ENCODE measurements around the gene BMP10.

BMP10 gene

DNA sequence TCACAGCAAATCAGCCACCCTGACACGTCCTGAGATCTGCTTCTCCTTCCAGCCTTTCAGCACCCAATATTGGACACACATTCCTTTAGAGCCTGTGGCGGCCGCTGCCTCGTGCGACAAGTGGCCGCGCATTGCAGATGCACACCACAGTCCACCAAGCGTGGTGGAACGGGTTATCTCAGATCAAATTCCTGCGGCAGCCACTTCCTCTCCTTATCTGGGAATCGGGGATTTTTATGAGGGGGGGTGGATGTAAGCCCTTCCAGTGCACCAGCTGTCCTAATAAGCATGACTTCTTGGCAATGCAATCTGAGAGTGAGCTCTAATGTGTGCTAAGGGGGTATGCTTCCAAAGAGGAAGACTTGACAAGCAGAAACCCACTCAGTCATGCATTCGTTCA, 18.3 kb upstream of the BMP10 start:
- DNase-seq = no peak

DNA sequence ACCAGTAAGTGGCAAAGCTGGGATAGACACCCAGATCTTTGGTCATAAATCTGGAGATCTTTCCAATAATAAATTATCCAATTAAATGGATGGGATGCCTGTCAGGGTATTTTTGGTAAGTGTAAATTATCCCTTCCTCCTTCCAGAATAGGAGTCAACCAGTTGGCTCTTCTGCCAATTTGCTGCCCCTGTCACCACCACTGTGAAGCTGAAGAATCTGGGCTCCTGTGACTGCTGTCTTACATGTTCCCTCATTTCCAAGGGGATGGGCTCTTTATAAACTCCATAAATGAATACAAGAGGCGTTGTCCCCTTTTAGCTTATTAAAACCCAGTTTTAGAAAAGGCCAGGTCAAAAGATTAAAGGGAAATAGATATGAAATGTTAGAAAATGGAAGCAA, 17.8 kb upstream of the BMP10 start:
- no peak for DNase-seq

DNA sequence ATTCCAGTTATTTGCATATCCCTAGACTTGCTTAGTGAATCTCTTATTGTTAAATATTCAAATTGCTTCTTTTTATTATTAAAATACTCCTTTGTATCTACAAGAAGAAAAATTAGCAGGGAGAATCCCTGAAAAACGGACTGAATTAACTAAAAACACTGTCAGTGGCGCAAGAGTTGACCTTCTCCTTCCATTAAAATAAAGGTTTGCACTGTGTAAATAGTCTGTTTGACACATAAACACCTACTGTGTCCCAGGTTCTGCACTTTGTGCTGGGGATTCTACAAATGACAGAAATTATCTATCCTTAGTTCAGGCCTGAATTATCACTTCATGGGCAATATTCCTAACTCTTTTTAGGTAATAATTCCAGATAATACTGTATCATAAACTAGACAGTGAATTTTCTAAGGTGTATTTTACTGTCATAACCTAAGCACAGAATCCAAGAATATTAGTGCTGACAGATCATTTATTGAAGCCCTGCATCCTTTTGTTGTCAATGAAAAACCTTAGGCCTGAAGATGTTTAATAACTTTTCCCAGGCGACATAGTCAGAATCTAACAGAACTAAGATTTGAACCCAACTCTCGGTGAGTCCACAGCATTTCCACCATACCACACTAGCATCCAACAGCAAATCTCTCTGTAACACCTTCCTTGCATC, 17.0 kb upstream of the BMP10 start:
- DNase-seq = no peak

DNA sequence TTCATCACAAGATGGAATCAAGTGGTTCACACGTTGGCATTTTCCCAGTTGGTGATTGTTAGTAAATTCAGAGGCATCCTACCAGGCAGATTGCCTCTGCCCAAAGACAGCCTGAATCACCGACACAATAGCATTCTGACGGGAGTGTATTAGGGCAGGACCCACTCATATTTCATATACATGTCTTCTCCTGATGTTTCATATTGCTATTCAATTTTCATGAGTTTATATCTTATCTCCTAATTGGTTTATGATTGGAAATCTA, 14.5 kb upstream of the BMP10 start:
- no peak for DNase-seq

DNA sequence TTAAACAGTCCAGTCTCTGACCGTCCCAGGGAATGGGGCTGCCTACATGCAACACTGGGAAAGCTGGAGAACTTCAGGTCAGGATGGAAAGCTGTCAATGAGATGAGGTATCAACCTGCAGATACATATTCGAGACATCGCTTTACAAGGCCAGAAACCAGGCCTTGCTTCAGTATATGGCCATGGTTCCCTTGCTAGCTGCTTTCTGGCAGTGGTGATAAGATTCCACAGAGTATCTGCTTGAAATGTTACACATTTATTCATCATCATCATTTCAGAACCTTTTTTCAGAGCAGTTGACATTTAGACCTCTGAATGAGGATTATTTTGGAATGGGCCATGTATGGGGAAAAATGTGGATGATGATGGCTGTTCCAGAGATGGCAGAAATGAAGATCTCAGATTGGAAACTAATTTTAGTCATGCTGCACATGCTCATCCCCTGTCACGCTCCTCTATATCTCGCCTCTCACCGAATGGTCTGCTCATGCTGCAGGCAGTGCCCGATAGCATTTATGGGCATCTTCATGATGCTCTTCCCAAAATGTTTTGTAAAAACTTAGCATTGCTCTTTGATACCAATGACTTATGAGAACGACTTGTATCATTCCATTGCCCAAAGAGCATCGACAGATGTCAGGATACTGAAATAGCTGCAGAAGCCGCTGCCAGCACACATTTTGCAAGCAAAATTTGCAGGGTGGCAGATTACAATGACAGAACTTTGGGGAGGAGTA, 14.0 kb upstream of the BMP10 start:
- DNase-seq = no peak

DNA sequence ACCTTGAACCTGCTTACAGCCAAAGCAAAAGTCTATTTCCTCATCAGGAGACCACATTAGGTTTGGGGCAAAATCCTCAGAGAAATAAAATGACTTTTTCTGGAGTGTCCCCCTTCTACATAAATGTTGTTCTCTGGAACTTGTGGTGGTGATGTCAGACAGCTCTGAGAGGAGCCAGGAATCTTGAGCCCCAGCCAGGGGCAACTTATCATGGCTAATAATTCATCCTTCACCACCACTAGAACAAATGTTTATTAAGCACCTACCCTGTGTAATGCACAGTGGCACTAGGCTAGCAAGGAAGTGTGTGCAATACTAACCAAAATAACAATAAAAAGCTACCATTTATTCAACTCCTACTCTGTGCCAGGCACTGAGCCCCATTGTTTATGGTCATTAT, 9.0 kb upstream of the BMP10 start:
- no peak for DNase-seq

DNA sequence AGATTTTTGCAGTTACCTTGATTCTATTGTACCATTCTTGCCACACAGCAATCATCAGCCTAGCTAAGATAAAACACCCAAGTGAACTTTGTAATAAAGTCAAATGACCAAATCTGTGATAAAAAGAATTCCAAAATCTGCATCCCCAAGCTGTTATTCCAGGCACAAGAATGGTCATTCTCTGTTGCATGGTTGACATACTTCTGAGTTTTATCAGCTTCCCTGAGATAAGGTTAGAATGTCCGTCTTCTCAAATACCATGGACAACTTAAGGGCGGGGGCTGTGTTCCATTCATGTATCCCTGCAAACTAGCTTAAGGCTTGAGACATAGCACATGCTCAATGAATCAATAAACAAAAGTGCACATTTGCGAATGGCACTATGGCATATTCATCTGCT, 8.1 kb upstream of the BMP10 start:
- DNase-seq = no peak

DNA sequence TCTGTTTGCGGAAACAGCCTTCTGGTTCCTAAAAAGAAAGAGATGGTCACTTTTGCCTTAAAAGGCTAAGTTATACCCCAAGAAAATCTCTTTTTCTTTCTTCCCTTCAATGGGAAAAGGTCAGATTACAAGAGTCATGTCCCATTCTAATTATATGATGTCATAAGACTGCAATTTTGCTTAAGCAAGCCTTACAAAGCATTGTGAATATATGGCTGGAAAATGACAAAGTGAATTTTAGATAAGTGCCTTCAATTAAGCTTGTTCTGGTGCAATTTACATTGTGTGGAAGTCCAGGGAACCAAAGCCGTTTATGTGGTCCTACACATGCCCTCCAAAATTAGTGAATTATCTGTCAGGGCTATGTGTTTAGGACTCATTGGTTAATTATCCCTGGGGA, 7.6 kb upstream of the BMP10 start:
- DNase-seq = no peak

DNA sequence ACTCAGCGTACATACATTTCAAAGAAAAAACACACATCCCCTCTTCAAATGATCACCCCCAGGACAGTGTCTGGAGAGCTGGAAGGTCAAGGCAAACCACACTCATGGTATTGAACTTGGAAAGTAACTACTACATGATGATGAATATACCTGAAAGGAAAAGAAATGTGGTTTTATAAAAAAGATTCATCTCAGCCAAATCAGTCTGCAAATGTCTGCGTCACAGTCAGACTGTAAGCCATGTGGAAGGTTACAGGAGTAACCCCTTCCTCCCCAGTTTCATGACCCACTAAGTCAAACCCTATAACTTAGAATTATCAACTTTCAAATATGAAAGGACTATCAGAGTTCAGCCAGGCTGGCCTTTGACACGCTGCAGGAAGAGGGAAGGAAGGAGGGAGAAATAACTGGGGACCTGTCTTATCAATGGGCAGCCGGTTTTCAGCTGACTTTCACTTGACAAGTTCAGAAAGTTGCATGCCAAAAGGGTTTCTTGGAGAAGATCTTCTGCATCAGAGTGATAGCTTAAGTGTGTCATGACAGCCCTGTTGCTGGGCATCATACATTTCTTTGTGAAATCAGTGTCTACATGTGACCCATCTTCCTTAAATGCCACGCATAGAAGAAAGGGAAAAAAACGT, 7.0 kb upstream of the BMP10 start:
- DNase-seq = no peak

DNA sequence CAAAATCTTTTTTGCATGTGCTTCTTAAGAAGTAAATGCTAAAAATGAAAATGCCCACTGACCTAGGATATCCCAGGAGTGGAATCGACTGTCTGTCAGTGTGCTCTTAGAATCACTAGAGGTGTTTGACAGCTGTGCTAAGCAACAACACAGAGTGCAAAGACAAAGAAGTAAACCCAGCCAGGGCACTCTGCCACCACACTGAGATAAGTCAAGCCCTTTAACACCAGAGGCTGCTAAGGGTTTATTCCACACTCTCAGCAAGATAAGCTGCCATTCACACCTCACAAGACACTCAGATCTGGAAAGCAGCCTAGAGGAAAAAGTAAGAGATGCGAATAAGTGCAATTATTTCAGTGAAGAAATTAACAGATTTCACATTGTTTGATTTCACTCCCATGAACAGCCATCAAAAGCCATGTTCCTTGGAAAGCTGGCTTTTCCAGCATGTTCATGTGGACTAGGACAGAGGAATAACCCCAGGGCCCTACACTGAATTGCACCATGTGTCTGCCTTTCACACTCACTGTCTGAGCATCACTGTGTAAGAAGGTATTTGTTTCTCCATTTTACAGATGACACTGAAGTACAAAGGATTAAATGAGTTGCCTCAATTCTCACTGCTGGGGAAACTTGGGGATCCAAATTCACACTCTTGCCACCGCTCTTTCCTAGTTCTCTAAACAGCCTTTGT, 6.0 kb upstream of the BMP10 start:
- DNase-seq = no peak

DNA sequence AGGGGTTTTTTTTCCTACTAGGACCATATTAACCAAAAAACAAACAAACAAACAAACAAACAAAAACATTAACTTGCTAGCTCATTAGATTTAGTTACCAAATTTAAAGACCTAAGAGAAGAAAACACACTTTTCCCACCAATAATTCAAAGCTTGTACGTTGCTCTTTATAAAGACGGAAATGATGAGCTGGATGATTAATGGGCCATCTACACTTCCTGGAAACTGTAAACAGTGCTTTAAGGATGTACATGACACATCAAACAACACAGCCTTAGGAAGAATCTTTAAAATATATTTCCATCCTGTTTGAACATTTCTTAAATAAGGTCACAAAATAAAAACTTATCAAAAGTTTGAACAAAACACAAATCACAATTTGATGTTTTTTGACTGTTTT, 982 bp downstream of the BMP10 start:
- DNase-seq = no peak

DNA sequence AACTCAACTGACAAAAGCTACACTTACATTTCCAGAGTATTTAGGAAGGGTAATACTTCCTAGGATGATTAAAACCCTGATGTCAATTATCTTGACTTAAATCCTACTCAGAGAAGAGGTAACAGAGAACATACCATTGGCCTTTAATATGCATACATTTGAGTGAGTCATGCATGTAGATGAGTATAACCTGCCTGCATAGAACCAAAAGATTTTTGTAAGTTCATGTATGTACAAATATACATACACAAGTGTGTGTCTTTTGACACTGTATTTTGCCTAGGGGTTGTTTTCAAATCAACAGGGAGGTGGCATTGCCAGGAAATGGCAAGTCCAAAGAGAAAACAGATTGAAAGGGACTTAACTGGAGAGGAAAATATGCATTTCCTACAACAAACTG, 6.1 kb downstream of the BMP10 start:
- no peak for DNase-seq

DNA sequence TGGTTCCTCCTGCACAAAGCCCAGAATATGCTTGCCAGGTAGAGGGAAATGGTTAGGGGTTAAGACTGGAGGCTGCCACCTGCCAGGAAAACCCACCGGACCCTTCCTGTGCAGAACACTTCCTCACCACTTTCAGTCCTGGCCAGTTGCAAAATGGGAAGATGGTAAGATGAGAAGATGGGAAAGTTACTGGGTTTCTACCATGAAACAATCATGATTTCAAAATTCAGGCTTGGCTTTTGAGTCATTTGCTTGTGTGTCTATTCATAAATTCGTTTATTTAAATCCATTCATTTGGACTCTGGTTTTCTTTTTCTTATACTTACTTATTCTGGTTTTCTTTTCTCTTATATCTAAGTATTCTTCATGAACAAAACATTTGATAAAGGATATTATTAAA, 7.2 kb downstream of the BMP10 start:
- no peak for DNase-seq

DNA sequence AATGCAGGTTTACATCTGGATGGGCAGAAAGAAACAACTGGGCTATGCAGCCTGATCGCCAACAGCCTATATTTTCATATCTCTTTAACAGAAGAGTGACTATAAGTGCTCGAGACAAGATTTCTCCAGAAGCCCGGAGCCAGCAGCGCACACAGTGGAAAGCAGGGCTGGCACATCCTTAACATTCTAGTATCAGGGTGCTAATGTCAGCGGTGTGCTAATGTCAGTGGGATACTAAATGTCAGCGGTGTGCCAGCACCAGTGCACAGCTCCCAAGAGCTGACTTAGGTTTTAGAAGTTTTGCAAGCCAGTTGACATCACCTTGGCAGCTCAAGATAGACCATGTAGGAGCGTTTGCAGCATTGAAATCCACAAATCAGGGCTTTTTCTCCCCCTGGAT, 8.3 kb downstream of the BMP10 start:
- no peak for DNase-seq

DNA sequence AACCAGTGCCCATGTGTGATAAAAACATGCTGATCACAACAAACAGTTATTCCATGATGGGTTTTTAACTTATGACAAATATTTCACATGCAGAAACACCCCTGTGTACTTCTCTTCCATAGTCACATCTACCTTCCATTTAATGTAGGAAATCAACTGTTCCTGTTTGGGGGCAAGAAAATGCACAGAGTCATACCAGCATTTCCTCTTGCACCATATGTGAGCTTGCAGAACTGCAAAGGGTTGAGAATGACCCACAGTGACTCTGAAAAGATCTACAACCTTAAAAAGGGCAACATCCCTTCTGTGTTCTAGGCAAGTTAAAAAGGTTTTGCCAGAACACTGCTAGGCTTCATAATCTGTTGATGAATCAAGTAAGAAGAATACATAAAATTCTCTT, 9.9 kb downstream of the BMP10 start:
- no peak for DNase-seq

DNA sequence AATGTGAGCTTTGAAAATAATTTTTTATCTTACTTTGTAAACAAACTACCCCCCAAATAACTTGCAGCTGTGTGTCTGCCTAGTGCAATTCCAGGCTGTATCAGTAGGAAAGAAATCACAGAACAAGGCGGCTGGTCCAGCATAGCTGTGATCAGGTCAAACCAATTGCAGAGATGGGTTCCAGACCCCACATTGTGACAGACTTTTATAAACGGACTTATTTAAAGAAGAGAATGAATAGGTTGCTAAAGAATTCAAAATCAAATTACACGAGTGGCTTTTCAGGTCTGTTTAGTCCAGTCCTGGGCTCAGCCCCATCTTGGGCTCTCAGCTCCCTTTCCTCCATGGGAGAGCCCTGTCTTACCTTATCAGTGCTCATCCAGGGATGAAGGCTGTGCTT, 11.1 kb downstream of the BMP10 start:
- DNase-seq = no peak

DNA sequence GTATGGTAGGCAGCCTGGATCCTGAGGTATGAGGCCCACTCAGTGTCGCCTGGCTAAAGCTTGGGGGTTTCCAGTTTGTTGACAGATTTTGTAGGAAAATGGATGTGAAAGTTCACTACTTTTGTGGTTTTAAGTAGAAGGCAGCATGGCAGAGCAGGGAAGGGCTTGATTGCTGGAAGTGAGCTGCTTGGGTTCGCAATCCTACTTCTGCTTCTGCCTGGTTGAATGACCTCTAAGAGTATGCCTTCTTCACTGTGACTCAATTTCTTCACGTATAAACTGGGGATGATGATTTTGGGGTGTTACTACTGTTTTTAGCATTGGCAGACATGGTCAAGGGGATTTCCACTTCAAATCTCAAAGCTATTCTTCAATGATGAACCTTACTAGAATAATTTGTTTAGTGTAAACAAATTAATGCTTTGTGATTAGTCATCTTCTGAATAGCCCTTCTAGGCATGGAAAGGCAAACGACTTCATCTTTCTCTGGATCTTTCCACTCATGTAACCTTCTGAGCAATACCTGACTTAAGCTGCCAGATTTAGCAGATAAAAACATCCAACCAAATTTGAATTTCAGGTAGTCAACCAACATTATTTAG, 13.2 kb downstream of the BMP10 start:
- no peak for DNase-seq

DNA sequence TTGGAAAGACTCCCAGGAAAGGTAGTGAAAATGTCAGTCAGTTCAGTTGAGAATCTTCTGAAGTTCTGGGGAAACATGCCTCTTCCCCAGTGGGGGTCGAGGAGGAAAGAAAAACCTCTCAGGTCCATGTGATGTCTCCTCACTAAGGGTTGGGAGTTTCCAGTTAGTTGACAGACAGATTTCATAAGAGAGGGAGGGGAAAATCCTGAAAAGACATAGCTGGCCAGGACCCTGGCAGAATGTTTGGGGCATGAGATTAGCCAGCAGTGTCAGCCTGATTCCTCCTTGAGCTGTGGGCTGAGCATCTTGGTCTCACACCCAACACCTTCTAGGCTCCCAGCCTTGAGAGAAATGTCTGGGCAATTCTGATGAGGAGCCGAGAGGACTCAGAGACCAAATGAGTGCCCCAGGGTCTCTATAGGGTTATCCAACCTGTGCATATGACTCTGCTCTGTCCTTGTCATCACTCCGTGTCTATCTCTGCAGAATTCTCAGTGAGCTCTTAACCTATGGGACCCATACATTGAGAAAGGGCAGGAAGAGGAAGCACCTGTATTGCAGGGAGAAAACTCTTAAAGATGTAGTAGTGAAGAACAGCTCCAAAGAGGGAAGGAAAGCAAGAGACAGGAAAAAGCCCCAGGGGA, 13.9 kb downstream of the BMP10 start:
- no peak for DNase-seq

DNA sequence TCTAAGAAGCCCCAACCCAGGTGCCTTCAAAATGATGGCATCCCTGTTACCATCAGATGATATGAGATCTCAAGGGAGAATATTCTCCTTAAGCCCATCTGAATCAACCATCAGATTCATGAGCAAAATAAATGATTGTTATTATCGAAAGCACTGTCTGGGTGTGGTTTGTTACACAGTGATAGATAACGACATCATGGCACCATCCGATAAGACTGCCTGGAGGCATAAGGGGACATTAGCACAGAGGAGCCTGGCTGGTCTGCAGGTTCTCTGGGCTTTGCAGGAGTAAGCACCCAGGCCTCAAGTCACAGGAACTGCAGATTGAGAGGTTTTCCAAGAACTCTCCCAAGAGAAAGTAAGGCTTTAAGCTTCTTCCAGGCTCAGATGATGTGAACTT, 15.6 kb downstream of the BMP10 start:
- DNase-seq = no peak

DNA sequence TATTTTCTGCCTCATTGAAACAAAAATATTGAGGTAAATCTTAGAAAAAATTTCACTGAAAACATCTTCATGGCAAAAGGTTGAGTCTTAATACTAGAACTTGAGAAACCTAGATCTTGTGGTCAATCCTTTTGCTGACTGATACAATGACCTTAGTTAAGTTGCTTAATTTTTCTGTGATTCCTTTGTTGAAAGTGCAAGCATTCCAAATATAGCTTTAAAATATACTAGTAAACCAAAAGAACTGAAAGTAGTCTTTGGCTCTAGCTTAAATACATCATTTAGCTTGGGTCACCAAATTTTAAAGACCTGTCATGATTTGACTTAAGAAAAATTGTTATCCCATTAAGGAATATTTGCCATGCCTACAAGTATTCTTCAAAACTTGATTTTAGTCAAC, 16.7 kb downstream of the BMP10 start:
- no peak for DNase-seq

DNA sequence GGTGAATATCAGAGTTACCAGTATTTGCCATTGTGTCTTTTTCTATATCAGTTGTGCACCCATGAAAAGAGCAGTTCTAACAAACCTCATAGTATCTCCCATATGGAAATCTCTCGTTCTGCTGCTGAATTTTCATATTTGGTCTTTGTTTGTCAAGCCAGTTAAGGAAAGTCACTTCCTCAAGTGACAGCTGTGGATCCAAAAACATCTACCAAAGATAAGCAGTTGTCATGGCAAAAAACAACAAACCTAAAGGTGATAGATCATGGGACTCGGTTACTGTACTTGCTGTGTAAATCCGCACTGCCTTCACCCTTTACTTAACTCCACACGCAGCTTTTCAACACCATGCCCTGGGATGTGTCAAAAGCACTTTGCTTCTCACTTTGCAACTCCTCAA, 17.3 kb downstream of the BMP10 start:
- no peak for DNase-seq

DNA sequence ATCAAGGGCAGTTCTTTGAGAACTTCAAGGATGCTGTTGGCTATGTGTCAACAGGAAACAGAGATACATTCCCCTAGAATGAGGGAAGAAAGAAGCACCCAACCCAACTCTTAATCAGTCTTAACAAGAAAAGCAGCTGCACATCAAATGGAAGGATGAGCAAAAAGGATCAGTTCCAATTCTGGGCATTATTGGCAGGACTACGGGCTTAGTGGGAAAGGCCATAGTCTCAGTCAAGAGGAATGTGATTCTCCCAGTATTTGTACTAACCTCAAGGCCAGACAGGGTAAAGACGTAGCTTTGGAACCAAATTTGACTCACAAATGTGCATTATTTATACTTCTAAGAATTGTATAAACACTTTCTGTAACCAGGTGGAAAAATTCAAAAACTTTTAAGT, 18.2 kb downstream of the BMP10 start:
- DNase-seq = no peak

DNA sequence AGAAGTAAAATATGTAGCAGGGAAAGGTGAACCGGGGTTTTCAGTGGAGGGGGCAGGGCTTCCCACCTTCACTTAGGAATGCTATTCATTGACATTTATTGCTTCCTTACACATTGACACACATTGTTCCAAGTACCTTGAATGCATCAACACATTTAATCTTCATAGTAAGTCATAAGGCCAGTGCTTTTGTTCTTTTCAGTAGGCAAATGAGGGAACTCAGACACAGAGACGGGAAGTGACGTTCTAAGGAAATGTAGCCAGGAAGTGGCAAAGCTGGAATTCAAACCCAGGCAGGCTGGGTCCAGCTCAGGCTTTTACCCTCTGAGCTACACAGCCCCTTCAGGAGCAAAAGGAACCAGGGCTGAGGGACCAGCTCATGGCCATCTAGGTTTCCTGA, 20.7 kb downstream of the BMP10 start:
- no peak for DNase-seq

All from stimulated activated CD4-positive, alpha-beta T cell treated with anti-CD3 and anti-CD28 coated beads, Interleukin-2, amount 100 ng/mL, for 48 hours (primary cell).